ENCODE results near the gene PCBP2. TPM values are rescaled to one million over a fixed set of nuclear protein-coding genes. Genes with fewer than 3 reads are reported as not detected.

PCBP2 gene
- total and polyA plus RNA-seq, 4 experiments from 2014 or later, result 88.0 to 858 (median 483) TPM

DNA sequence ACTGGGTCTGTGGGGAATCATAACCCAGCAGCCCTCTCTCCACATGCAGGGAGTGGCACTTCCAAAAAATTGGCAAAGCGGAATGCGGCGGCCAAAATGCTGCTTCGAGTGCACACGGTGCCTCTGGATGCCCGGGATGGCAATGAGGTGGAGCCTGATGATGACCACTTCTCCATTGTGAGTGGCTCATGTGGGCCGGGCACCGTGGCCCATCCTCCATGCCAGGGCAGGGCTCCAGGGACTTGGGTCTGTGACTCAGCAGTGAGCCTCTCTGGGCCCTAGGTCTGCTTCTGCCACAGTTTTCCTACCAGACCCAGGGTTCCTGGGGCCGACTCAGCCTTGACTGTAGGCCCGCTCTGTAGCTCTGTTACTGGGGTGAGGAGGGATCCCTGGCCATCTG is 53.2 kb downstream of the PCBP2 start:
- Mint-ChIP-seq H3K4me3 (no peak overlapping the region), H3K27ac (peak overlapping the region in 2 of 7 donors; percentile 6 to 63), H3K4me1 (peaks cover 9 to 34% (median 22%) of the 10 kb centered on the region in 4 donors), H3K9me3 (peaks cover 0 to 4% (median 0%) of the 10 kb centered on the region in 8 donors), H3K27me3 (no peaks in the 10 kb centered on the region), H3K36me3 (peaks cover 3 to 31% of the 10 kb centered on the region in 2 donors)
- Histone ChIP-seq H3K36me3 (ENCODE audit: insufficient read depth, low read length) (no peaks in the 10 kb centered on the region), H3K4me3 (ENCODE audit: low read length in 2 of 2) (no peak overlapping the region), H3K9me3 (ENCODE audit: control insufficient read depth in 1 of 2, low read length in 2 of 2) (no peaks in the 10 kb centered on the region), H3K27ac (ENCODE audit: low read depth, low read length) (no peak overlapping the region), H3K27me3 (ENCODE audit: insufficient read depth, low read length) (no peaks in the 10 kb centered on the region), H3K4me1 (ENCODE audit: insufficient read depth, low read length) (peaks cover 25% of the 10 kb centered on the region)
- ChIA-PET CTCF (ENCODE audit: partially characterized antibody) (interaction anchor here (1.5 to 2.9 kb wide), 3 partner anchors 31 to 181 kb away, joined by 4 to 13 read pairs (median 4); no protein-coding TSS in a partner anchor), POLR2A (ENCODE audit: partially characterized antibody) (interaction anchor here (1.3 kb wide), 1 partner anchor 11 kb away, joined by 4 read pairs; no protein-coding TSS in a partner anchor)
- no peak for DNase-seq
- intact Hi-C loops (cut with micrococcal nuclease), result no loop called here

DNA sequence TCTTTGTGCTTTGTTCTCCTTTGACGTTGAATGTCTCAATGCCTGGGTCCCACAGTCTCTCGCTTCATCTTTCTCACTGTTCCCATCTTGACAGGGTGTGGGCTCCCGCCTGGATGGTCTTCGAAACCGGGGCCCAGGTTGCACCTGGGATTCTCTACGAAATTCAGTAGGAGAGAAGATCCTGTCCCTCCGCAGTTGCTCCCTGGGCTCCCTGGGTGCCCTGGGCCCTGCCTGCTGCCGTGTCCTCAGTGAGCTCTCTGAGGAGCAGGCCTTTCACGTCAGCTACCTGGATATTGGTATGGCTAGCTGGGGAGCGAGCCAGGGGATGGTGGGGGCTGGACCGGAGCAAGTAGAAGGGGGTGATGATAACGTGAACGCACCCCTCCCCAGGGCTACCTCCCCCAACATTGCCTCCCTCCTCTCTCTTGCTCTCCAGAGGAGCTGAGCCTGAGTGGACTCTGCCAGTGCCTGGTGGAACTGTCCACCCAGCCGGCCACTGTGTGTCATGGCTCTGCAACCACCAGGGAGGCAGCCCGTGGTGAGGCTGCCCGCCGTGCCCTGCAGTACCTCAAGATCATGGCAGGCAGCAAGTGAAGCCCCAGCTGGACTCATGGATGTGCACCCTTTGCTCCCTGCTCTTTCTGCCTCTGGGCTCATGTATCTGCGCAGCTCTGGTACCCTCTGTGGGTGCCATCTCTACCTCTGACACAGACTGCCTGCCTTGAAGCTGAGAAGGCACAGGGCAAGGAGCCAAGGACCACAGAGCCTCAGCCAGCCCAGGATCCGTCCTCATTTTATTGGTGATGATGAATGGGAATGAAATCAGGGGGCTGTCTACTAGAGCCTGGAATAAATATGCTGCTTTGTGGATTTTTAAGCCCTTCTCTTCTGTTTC is 53.9 kb downstream of the PCBP2 start:
- no peak overlapping the region for H3K27ac ChIP-seq (ENCODE audit: low read depth, low read length)
- H3K27me3 ChIP-seq (ENCODE audit: insufficient read depth, low read length), result no peaks in the 10 kb centered on the region
- intact Hi-C loops (cut with micrococcal nuclease), result no loop called here
- Mint-ChIP-seq H3K36me3 (peaks cover 3 to 30% of the 10 kb centered on the region in 2 donors), H3K4me1 (peaks cover 8 to 32% (median 18%) of the 10 kb centered on the region in 4 donors), H3K27me3 (no peaks in the 10 kb centered on the region), H3K4me3 (no peak overlapping the region), H3K27ac (peak overlapping the region in 1 of 7 donors; percentile 64), H3K9me3 (peaks cover 0 to 4% (median 0%) of the 10 kb centered on the region in 8 donors)
- no peak for DNase-seq
- peaks cover 21% of the 10 kb centered on the region for H3K4me1 ChIP-seq (ENCODE audit: insufficient read depth, low read length)
- H3K36me3 ChIP-seq (ENCODE audit: insufficient read depth, low read length), result no peaks in the 10 kb centered on the region
- CTCF ChIA-PET (ENCODE audit: partially characterized antibody), result interaction anchor here (1.0 to 2.9 kb wide), 3 partner anchors 124 to 182 kb away, joined by 3 to 13 read pairs (median 4); no protein-coding TSS in a partner anchor
- H3K4me3 ChIP-seq (ENCODE audit: low read length in 2 of 2), result no peak overlapping the region
- no peaks in the 10 kb centered on the region for H3K9me3 ChIP-seq (ENCODE audit: control insufficient read depth in 1 of 2, low read length in 2 of 2)
- POLR2A ChIA-PET (ENCODE audit: partially characterized antibody), result no interaction called here

DNA sequence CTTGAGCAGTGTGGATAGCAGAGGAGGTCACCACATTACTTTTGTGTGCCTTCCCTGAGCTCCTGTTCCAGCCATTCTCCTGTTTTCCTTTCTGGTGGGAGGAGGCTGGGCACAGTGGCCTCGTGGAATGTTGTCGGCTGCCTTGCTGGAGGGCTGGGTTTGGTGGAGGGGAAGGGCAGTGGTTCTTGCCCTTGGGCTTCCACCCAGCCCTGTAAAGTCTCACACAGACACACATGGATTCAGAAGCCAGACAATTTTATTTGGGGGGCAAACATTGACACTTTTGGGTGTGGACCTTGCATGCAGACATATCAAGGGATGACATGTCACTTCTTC is 54.5 kb downstream of the PCBP2 start:
- Histone ChIP-seq H3K9me3 (ENCODE audit: control insufficient read depth in 1 of 2, low read length in 2 of 2) (no peaks in the 10 kb centered on the region), H3K4me1 (ENCODE audit: insufficient read depth, low read length) (peaks cover 20% of the 10 kb centered on the region), H3K27ac (ENCODE audit: low read depth, low read length) (no peak overlapping the region), H3K4me3 (ENCODE audit: low read length in 2 of 2) (no peak overlapping the region), H3K36me3 (ENCODE audit: insufficient read depth, low read length) (no peaks in the 10 kb centered on the region), H3K27me3 (ENCODE audit: insufficient read depth, low read length) (no peaks in the 10 kb centered on the region)
- CTCF ChIA-PET (ENCODE audit: partially characterized antibody), result interaction anchor here (1.0 kb wide), 1 partner anchor 125 kb away, joined by 3 read pairs; no protein-coding TSS in a partner anchor
- Mint-ChIP-seq H3K4me1 (peaks cover 8 to 32% (median 15%) of the 10 kb centered on the region in 4 donors), H3K27ac (no peak overlapping the region), H3K9me3 (peaks cover 0 to 4% (median 0%) of the 10 kb centered on the region in 8 donors), H3K27me3 (no peaks in the 10 kb centered on the region), H3K36me3 (peaks cover 3 to 28% of the 10 kb centered on the region in 2 donors), H3K4me3 (no peak overlapping the region)
- no peak for DNase-seq
- POLR2A ChIA-PET (ENCODE audit: partially characterized antibody), result no interaction called here
- intact Hi-C loops (cut with micrococcal nuclease), result no loop called here

DNA sequence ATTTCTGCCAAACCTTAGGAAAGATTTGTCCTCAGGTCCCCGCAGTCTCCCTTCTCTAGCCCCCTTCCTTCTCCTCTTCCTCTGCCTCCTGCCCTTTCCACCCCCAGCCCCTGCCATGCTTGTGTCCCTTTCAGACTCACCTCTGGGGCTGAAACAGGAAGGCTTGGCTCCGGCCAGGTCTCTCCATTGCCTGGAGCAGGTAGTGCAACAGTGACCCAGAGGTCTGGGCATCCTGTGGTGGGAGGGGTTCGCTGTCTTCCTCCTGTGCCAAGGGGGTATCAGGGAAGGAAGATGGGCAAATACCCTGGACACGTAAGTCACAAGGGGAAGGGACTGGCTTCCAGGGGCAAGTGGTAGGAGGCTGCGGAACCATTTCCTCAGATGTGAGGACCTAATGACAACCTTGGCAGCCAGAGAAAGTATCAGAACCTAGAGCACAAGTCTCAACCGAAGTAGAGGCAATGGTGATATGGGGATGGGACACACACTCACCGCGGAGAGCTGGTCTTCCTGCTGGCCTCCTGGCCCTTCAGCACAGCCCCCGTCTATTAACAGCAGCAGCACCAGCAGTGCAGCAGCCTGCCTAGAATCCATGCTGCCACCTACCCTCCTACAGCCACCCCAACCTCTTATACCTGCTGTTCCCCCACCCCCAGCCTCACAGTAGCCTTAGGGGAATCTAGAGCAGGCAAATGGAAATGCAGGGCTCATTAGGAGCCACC is 55.1 kb downstream of the PCBP2 start, which contains the start of gene NPFF:
Gene NPFF (minus strand): TSS at position 604 of the 722 bp plus-strand sequence. CDS start 10 bp downstream, at position 594.
- intact Hi-C loops (cut with micrococcal nuclease), result no loop called here
- no peak for DNase-seq
- H3K27ac ChIP-seq (ENCODE audit: low read depth, low read length), result no peak within 1 kb of the TSS
- Mint-ChIP-seq H3K27me3 (no peaks in the 10 kb centered on the region), H3K9me3 (peaks cover 0 to 4% (median 0%) of the 10 kb centered on the region in 8 donors), H3K27ac (peak within 1 kb of the TSS in 2 of 7 donors; percentile 37 to 47), H3K36me3 (peaks cover 3 to 34% of the 10 kb centered on the region in 2 donors), H3K4me3 (no peak within 1 kb of the TSS), H3K4me1 (peaks cover 5 to 26% (median 10%) of the 10 kb centered on the region in 4 donors)
- POLR2A ChIA-PET (ENCODE audit: partially characterized antibody), result interaction anchor here (2.0 kb wide), 1 partner anchor 65 kb away, joined by 12 read pairs; the partner anchor contains the start of gene PRR13
- H3K27me3 ChIP-seq (ENCODE audit: insufficient read depth, low read length), result no peaks in the 10 kb centered on the region
- CTCF ChIA-PET (ENCODE audit: partially characterized antibody), result interaction anchor here (0.6 to 7.1 kb wide), 9 partner anchors 27 to 183 kb away, joined by 3 to 93 read pairs (median 11); partner anchors contain the start of gene AMHR2
- no peaks in the 10 kb centered on the region for H3K9me3 ChIP-seq (ENCODE audit: control insufficient read depth in 1 of 2, low read length in 2 of 2)
- no peak within 1 kb of the TSS for H3K4me3 ChIP-seq (ENCODE audit: low read length in 2 of 2)
- no peaks in the 10 kb centered on the region for H3K36me3 ChIP-seq (ENCODE audit: insufficient read depth, low read length)
- H3K4me1 ChIP-seq (ENCODE audit: insufficient read depth, low read length), result peaks cover 13% of the 10 kb centered on the region

DNA sequence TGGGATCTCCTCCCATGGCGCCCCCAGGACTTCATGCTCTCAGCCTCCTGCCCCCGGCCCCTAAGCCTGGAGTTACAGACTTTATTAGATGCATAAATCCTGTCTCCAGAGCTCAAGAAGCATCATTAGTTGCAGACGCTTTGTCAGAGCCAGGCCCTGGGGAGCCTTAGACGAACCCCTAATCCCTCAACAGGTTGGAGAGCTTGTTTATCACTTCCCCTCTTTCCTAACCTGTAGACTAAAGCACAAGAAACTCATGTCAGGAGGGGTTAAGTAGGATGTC is 55.6 kb downstream of the PCBP2 start:
- no peak overlapping the region for H3K27ac ChIP-seq (ENCODE audit: low read depth, low read length)
- no peaks in the 10 kb centered on the region for H3K27me3 Mint-ChIP-seq
- ChIA-PET CTCF (ENCODE audit: partially characterized antibody) (interaction anchor here (0.6 to 7.1 kb wide), 10 partner anchors 28 to 184 kb away, joined by 3 to 93 read pairs (median 15); partner anchors contain the start of gene AMHR2), POLR2A (ENCODE audit: partially characterized antibody) (interaction anchor here (1.6 to 2.0 kb wide), 2 partner anchors 31 to 66 kb away, joined by 5 to 12 read pairs; partner anchors contain the start of gene PRR13)
- H3K9me3 ChIP-seq (ENCODE audit: control insufficient read depth in 1 of 2, low read length in 2 of 2), result no peaks in the 10 kb centered on the region
- peaks cover 5 to 21% (median 8%) of the 10 kb centered on the region in 4 donors for H3K4me1 Mint-ChIP-seq
- no peaks in the 10 kb centered on the region for H3K36me3 ChIP-seq (ENCODE audit: insufficient read depth, low read length)
- no peak overlapping the region for H3K4me3 ChIP-seq (ENCODE audit: low read length in 2 of 2)
- H3K4me1 ChIP-seq (ENCODE audit: insufficient read depth, low read length), result peaks cover 10% of the 10 kb centered on the region
- H3K4me3 Mint-ChIP-seq, result no peak overlapping the region
- no peak for DNase-seq
- no peaks in the 10 kb centered on the region for H3K27me3 ChIP-seq (ENCODE audit: insufficient read depth, low read length)
- peaks cover 3 to 39% of the 10 kb centered on the region in 2 donors for H3K36me3 Mint-ChIP-seq
- intact Hi-C loops (cut with micrococcal nuclease), result no loop called here
- peaks cover 0 to 4% (median 0%) of the 10 kb centered on the region in 8 donors for H3K9me3 Mint-ChIP-seq
- no peak overlapping the region for H3K27ac Mint-ChIP-seq

DNA sequence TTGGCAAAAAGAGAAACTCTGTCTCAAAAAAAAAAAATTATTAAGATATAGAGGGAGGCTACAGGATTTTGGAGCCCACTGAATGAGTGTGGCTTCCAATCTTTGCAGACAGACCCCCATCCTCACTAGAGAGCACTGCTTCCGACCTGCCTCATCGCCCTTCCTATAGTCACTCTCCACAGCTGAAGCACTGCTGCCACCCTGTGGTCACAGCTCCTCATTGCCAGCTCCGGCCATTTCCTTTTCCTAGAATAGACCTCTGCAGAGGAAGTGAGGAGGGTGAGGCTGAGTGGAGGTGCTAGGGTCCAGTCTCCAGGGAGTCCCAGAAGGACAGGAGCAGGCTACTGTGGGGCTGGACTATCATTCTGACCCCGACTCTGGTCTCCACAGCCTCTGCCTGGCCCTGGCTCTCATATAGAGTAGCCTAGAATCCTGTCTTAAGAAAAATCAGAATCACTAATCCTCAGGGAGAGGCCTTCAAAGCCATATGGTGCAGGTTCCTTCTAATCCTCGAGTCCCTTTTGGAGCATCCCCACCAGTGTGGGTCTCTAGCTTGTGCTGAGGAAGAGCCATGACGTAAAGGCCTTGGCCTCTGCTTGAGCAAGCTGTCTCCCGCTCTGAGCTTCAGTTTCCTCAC is 56.8 kb downstream of the PCBP2 start:
- intact Hi-C loops (cut with micrococcal nuclease), result loop anchor here (1.0 to 2.0 kb wide), 5 partner anchors 32 to 184 kb away; partner anchors contain the start of gene PRR13
- peaks cover 6% of the 10 kb centered on the region for H3K36me3 ChIP-seq (ENCODE audit: insufficient read depth, low read length)
- Mint-ChIP-seq H3K4me1 (peaks cover 5 to 16% (median 8%) of the 10 kb centered on the region in 4 donors), H3K9me3 (peaks cover 0 to under 1% (median 0%) of the 10 kb centered on the region in 8 donors), H3K36me3 (peaks cover 5 to 48% of the 10 kb centered on the region in 2 donors), H3K27me3 (no peaks in the 10 kb centered on the region), H3K27ac (peak overlapping the region; percentile 14 to 70 (median 47)), H3K4me3 (peak overlapping the region in 1 of 8 donors; percentile 2)
- peak overlapping the region; percentile 16 for H3K27ac ChIP-seq (ENCODE audit: low read depth, low read length)
- H3K4me3 ChIP-seq (ENCODE audit: low read length in 2 of 2), result no peak overlapping the region
- POLR2A ChIA-PET (ENCODE audit: partially characterized antibody), result interaction anchor here (0.6 to 3.4 kb wide), 15 partner anchors 9 to 429 kb away, joined by 3 to 36 read pairs (median 4); partner anchors contain the start of genes MAP3K12, PRR13, SPRYD3 and TARBP2
- CTCF ChIA-PET (ENCODE audit: partially characterized antibody), result interaction anchor here (0.6 to 7.1 kb wide), 43 partner anchors 8 to 455 kb away, joined by 3 to 93 read pairs (median 5); partner anchors contain the start of genes AAAS, AMHR2, PFDN5 and PRR13
- no peaks in the 10 kb centered on the region for H3K9me3 ChIP-seq (ENCODE audit: control insufficient read depth in 1 of 2, low read length in 2 of 2)
- H3K27me3 ChIP-seq (ENCODE audit: insufficient read depth, low read length), result no peaks in the 10 kb centered on the region
- peak; percentile 69 to 78 (median 75) for DNase-seq
- peaks cover 10% of the 10 kb centered on the region for H3K4me1 ChIP-seq (ENCODE audit: insufficient read depth, low read length)

All from CD4-positive, alpha-beta memory T cell (primary cell).